ENCODE measurements around the gene HSD17B12. TPM values are rescaled to one million over a fixed set of nuclear protein-coding genes. Genes with fewer than 3 reads are reported as not detected.

Gene HSD17B12
- total and polyA plus RNA-seq, 2 of the 13 experiments (the other 11 are each of a cell fraction or from before 2014, with no cell fraction given): 50.3 to 117 TPM

- TF ChIP-seq ZNF616 (CRISPR knock-in tag; IDR thresholded peaks at IDR 0.05; ENCODE audit: low read depth) (peak; percentile 23; the same call in 1 of the 2 replicates), RBAK (CRISPR knock-in tag; IDR thresholded peaks at IDR 0.05) (no peak), ZNF562 (CRISPR knock-in tag; IDR thresholded peaks at IDR 0.05; ENCODE audit: borderline replicate concordance) (no peak), NR0B2 (CRISPR knock-in tag; IDR thresholded peaks at IDR 0.05) (peak; percentile 23; the same call in 1 of the 2 replicates), PLRG1 (conservative IDR thresholded peaks at IDR 0.05) (no peak), CENPX (CRISPR knock-in tag; IDR thresholded peaks at IDR 0.05) (no peak), ZNF546 (CRISPR knock-in tag; conservative IDR thresholded peaks at IDR 0.05) (peak; percentile 93), PBX2 (CRISPR knock-in tag; IDR thresholded peaks at IDR 0.05) (peak; percentile 67), ZNF558 (CRISPR knock-in tag; IDR thresholded peaks at IDR 0.05; ENCODE audit: borderline replicate concordance) (no peak; the same call in 1 of the 2 replicates), MYC (CRISPR knock-in tag; IDR thresholded peaks at IDR 0.05; ENCODE audit: borderline replicate concordance) (peak; percentile 15; the same call in 1 of the 2 replicates), ZBTB42 (CRISPR knock-in tag; IDR thresholded peaks at IDR 0.05) (no peak; the same call in 1 of the 2 replicates), ZNF644 (CRISPR knock-in tag; IDR thresholded peaks at IDR 0.05; ENCODE audit: low read depth) (no peak), ZBTB8A (CRISPR knock-in tag; IDR thresholded peaks at IDR 0.05; ENCODE audit: borderline replicate concordance, low read depth) (no peak), ZNF720 (CRISPR knock-in tag; IDR thresholded peaks at IDR 0.05) (no peak), MTF1 (CRISPR knock-in tag; IDR thresholded peaks at IDR 0.05) (no peak), HNRNPLL (IDR thresholded peaks at IDR 0.05; ENCODE audit: low read depth, low read length, poor library complexity, severe bottlenecking) (peak; percentile 86)
- TF ChIP-seq, protein P1, sequence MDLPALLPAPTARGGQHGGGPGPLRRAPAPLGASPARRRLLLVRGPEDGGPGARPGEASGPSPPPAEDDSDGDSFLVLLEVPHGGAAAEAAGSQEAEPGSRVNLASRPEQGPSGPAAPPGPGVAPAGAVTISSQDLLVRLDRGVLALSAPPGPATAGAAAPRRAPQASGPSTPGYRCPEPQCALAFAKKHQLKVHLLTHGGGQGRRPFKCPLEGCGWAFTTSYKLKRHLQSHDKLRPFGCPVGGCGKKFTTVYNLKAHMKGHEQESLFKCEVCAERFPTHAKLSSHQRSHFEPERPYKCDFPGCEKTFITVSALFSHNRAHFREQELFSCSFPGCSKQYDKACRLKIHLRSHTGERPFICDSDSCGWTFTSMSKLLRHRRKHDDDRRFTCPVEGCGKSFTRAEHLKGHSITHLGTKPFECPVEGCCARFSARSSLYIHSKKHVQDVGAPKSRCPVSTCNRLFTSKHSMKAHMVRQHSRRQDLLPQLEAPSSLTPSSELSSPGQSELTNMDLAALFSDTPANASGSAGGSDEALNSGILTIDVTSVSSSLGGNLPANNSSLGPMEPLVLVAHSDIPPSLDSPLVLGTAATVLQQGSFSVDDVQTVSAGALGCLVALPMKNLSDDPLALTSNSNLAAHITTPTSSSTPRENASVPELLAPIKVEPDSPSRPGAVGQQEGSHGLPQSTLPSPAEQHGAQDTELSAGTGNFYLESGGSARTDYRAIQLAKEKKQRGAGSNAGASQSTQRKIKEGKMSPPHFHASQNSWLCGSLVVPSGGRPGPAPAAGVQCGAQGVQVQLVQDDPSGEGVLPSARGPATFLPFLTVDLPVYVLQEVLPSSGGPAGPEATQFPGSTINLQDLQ (CRISPR knock-in tag; IDR thresholded peaks at IDR 0.05): no peak
- TF ChIP-seq, protein P2, sequence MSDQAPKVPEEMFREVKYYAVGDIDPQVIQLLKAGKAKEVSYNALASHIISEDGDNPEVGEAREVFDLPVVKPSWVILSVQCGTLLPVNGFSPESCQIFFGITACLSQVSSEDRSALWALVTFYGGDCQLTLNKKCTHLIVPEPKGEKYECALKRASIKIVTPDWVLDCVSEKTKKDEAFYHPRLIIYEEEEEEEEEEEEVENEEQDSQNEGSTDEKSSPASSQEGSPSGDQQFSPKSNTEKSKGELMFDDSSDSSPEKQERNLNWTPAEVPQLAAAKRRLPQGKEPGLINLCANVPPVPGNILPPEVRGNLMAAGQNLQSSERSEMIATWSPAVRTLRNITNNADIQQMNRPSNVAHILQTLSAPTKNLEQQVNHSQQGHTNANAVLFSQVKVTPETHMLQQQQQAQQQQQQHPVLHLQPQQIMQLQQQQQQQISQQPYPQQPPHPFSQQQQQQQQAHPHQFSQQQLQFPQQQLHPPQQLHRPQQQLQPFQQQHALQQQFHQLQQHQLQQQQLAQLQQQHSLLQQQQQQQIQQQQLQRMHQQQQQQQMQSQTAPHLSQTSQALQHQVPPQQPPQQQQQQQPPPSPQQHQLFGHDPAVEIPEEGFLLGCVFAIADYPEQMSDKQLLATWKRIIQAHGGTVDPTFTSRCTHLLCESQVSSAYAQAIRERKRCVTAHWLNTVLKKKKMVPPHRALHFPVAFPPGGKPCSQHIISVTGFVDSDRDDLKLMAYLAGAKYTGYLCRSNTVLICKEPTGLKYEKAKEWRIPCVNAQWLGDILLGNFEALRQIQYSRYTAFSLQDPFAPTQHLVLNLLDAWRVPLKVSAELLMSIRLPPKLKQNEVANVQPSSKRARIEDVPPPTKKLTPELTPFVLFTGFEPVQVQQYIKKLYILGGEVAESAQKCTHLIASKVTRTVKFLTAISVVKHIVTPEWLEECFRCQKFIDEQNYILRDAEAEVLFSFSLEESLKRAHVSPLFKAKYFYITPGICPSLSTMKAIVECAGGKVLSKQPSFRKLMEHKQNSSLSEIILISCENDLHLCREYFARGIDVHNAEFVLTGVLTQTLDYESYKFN (CRISPR knock-in tag; conservative IDR thresholded peaks at IDR 0.05): 0 out of 2 replicates have a peak, but pooled peaks have one; percentile 23
- TF ChIP-seq, protein P3, sequence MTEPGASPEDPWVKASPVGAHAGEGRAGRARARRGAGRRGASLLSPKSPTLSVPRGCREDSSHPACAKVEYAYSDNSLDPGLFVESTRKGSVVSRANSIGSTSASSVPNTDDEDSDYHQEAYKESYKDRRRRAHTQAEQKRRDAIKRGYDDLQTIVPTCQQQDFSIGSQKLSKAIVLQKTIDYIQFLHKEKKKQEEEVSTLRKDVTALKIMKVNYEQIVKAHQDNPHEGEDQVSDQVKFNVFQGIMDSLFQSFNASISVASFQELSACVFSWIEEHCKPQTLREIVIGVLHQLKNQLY (CRISPR knock-in tag; IDR thresholded peaks at IDR 0.05): no peak
These were observed at the start of gene HSD17B12 (continued) for GRCh38 chr11:43680521-43681400.
